ENCODE results near the gene ISG15.

Gene ISG15

GRCh38 chr1:1047407-1047806 is 34.1 kb downstream of the ISG15 start:
- Histone ChIP-seq H3K36me3 (ENCODE audit: control insufficient read depth, insufficient read depth, low read length) (no peaks in the 10 kb centered on the region), H3K27ac (ENCODE audit: insufficient read depth, low read length, poor library complexity, severe bottlenecking) (no peak overlapping the region), H3K4me3 (ENCODE audit: insufficient read depth, low read depth, low read length, poor library complexity, severe bottlenecking) (no peak overlapping the region), H3K27me3 (replicated peaks; ENCODE audit: control insufficient read depth, insufficient read depth, low read length, poor library complexity, severe bottlenecking) (no peaks in the 10 kb centered on the region), H3K9me3 (ENCODE audit: control insufficient read depth, low read length) (no peaks in the 10 kb centered on the region), H3K4me1 (ENCODE audit: control insufficient read depth, insufficient read depth, low read length, poor library complexity, severe bottlenecking) (no peaks in the 10 kb centered on the region)
- DNase-seq = no peak

GRCh38 chr1:1047963-1048362 is 34.7 kb downstream of the ISG15 start:
- no peak overlapping the region for H3K27ac ChIP-seq (ENCODE audit: insufficient read depth, low read length, poor library complexity, severe bottlenecking)
- no peaks in the 10 kb centered on the region for H3K27me3 ChIP-seq (replicated peaks; ENCODE audit: control insufficient read depth, insufficient read depth, low read length, poor library complexity, severe bottlenecking)
- H3K4me3 ChIP-seq (ENCODE audit: insufficient read depth, low read depth, low read length, poor library complexity, severe bottlenecking) = no peak overlapping the region
- no peaks in the 10 kb centered on the region for H3K9me3 ChIP-seq (ENCODE audit: control insufficient read depth, low read length)
- no peaks in the 10 kb centered on the region for H3K36me3 ChIP-seq (ENCODE audit: control insufficient read depth, insufficient read depth, low read length)
- H3K4me1 ChIP-seq (ENCODE audit: control insufficient read depth, insufficient read depth, low read length, poor library complexity, severe bottlenecking) = no peaks in the 10 kb centered on the region
- DNase-seq = no peak

- no peak for DNase-seq
- Histone ChIP-seq H3K4me1 (ENCODE audit: control insufficient read depth, insufficient read depth, low read length, poor library complexity, severe bottlenecking) (no peaks in the 10 kb centered on the region), H3K27ac (ENCODE audit: insufficient read depth, low read length, poor library complexity, severe bottlenecking) (no peak overlapping the region), H3K27me3 (replicated peaks; ENCODE audit: control insufficient read depth, insufficient read depth, low read length, poor library complexity, severe bottlenecking) (no peaks in the 10 kb centered on the region), H3K4me3 (ENCODE audit: insufficient read depth, low read depth, low read length, poor library complexity, severe bottlenecking) (no peak overlapping the region), H3K9me3 (ENCODE audit: control insufficient read depth, low read length) (no peaks in the 10 kb centered on the region), H3K36me3 (ENCODE audit: control insufficient read depth, insufficient read depth, low read length) (no peaks in the 10 kb centered on the region)
Observed at GRCh38 chr1:1048765-1049164, 35.5 kb downstream of the ISG15 start.

DNA sequence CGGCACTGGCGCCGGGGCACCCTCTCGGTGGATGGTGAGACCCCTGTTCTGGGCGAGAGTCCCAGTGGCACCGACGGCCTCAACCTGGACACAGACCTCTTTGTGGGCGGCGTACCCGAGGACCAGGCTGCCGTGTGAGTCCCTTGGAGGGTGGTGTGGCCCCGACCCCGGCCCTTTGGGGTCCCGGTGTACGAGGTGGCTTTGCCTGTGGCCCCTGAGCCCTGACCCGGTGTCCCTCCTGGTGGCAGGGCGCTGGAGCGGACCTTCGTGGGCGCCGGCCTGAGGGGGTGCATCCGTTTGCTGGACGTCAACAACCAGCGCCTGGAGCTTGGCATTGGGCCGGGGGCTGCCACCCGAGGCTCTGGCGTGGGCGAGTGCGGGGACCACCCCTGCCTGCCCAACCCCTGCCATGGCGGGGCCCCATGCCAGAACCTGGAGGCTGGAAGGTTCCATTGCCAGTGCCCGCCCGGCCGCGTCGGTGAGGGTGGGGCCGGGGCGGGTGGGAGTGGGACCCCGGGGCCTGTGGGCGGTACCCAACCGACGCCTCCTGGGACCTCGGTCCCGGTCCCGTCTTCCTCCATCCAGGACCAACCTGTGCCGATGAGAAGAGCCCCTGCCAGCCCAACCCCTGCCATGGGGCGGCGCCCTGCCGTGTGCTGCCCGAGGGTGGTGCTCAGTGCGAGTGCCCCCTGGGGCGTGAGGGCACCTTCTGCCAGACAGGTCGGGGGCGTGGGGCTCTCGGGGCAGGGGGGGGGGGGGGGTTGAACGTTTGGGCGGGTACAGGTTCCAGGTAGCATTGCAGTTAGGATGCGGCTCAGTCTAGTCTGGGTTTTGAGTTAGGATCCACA is 36.2 kb downstream of the ISG15 start:
- H3K4me3 ChIP-seq (ENCODE audit: insufficient read depth, low read depth, low read length, poor library complexity, severe bottlenecking) = no peak overlapping the region
- DNase-seq = no peak
- no peak overlapping the region for H3K27ac ChIP-seq (ENCODE audit: insufficient read depth, low read length, poor library complexity, severe bottlenecking)
- H3K27me3 ChIP-seq (replicated peaks; ENCODE audit: control insufficient read depth, insufficient read depth, low read length, poor library complexity, severe bottlenecking) = no peaks in the 10 kb centered on the region
- no peaks in the 10 kb centered on the region for H3K36me3 ChIP-seq (ENCODE audit: control insufficient read depth, insufficient read depth, low read length)
- H3K9me3 ChIP-seq (ENCODE audit: control insufficient read depth, low read length) = no peaks in the 10 kb centered on the region
- H3K4me1 ChIP-seq (ENCODE audit: control insufficient read depth, insufficient read depth, low read length, poor library complexity, severe bottlenecking) = no peaks in the 10 kb centered on the region

DNA sequence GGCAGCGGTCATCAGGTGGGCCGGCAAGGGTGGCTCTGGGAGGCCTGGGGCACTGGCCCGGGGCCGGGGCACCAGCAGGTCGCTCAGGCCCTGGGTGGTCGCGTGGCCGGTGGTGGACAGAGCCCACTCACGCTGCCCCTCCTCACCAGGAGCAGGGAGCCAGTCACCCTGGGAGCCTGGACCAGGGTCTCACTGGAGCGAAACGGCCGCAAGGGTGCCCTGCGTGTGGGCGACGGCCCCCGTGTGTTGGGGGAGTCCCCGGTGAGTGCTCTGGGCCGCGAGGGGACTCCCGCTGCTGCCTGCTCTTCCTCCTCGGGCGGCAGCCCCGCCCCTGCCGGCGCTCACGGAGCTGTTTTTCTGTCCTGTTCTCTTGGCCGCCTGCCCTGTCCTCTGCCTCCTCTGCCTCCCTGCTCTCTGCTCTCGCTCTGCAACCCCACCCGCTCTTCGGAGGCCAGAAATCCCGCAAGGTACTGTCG is 37.3 kb downstream of the ISG15 start:
- no peaks in the 10 kb centered on the region for H3K4me1 ChIP-seq (ENCODE audit: control insufficient read depth, insufficient read depth, low read length, poor library complexity, severe bottlenecking)

GRCh38 chr1:1051127-1051810 is 38.0 kb downstream of the ISG15 start:
- Histone ChIP-seq H3K27me3 (replicated peaks; ENCODE audit: control insufficient read depth, insufficient read depth, low read length, poor library complexity, severe bottlenecking) (no peaks in the 10 kb centered on the region), H3K4me3 (ENCODE audit: insufficient read depth, low read depth, low read length, poor library complexity, severe bottlenecking) (no peak overlapping the region), H3K4me1 (ENCODE audit: control insufficient read depth, insufficient read depth, low read length, poor library complexity, severe bottlenecking) (no peaks in the 10 kb centered on the region), H3K9me3 (ENCODE audit: control insufficient read depth, low read length) (no peaks in the 10 kb centered on the region), H3K36me3 (ENCODE audit: control insufficient read depth, insufficient read depth, low read length) (no peaks in the 10 kb centered on the region), H3K27ac (ENCODE audit: insufficient read depth, low read length, poor library complexity, severe bottlenecking) (no peak overlapping the region)
- DNase-seq = no peak

More for the DNA sequence above, 37.3 kb downstream of the ISG15 start:
- Histone ChIP-seq H3K36me3 (ENCODE audit: control insufficient read depth, insufficient read depth, low read length) (no peaks in the 10 kb centered on the region), H3K27ac (ENCODE audit: insufficient read depth, low read length, poor library complexity, severe bottlenecking) (no peak overlapping the region), H3K9me3 (ENCODE audit: control insufficient read depth, low read length) (no peaks in the 10 kb centered on the region), H3K4me3 (ENCODE audit: insufficient read depth, low read depth, low read length, poor library complexity, severe bottlenecking) (no peak overlapping the region), H3K27me3 (replicated peaks; ENCODE audit: control insufficient read depth, insufficient read depth, low read length, poor library complexity, severe bottlenecking) (no peaks in the 10 kb centered on the region)
- no peak for DNase-seq

DNA sequence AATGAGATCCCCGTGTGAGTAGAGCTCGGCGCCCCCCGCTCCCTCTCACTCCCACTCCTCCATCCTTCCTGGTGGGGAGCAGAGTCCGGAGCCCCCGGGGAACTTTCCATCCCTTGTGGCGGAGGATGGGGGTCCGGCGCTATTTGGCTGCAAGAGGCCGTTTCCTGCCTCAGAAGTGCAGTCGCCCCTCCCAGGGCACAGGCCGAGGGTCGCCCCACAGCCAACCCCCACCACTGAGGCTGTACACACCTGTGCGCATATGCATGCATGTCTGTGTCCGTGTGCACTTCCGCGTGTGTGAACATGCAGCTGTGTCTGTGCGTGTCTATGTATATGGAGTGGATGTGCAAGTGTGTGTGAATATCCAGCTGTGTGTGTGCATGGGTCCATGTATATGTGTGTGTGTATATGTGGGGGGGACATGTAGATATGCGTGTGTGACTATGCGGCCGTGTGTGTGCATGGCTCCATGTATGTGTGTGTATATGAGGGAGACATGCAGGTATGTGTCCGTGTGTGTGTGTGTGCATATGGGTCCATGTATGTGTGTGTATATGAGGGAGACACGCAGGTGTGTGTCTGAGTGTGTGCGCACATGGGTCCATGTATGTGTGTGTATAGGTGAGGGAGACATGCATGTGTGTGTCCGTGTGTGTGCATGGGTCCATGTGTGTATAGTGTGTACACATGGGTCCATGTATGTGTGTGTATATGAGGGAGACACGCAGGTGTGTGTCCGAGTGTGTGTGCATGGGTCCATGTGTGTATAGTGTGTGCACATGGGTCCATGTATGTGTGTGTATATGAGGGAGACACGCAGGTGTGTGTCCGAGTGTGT is 38.9 kb downstream of the ISG15 start:
- no peak overlapping the region for H3K27ac ChIP-seq (ENCODE audit: insufficient read depth, low read length, poor library complexity, severe bottlenecking)
- no peak overlapping the region for H3K4me3 ChIP-seq (ENCODE audit: insufficient read depth, low read depth, low read length, poor library complexity, severe bottlenecking)
- no peaks in the 10 kb centered on the region for H3K36me3 ChIP-seq (ENCODE audit: control insufficient read depth, insufficient read depth, low read length)
- no peak for DNase-seq
- no peaks in the 10 kb centered on the region for H3K27me3 ChIP-seq (replicated peaks; ENCODE audit: control insufficient read depth, insufficient read depth, low read length, poor library complexity, severe bottlenecking)
- no peaks in the 10 kb centered on the region for H3K4me1 ChIP-seq (ENCODE audit: control insufficient read depth, insufficient read depth, low read length, poor library complexity, severe bottlenecking)
- no peaks in the 10 kb centered on the region for H3K9me3 ChIP-seq (ENCODE audit: control insufficient read depth, low read length)

DNA sequence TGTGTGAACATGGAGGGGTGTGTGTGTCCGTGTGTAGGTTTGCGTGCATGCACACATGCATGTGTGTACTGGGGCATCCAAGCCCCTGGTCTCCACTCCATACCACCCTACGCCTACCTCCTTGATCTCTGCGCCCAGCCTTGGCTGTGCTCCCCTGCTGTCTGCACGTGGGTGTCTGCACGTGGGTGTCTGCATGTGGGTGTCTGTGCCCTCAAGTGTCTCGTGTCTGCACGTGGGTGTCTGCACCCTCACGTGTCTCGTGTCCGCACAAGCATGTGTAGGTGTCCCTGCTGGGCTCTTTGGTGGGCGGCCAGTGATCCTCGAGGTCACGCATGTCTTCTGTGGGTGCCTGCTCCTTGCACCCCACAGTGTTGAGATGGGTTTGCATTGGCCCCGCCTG is 39.7 kb downstream of the ISG15 start:
- Histone ChIP-seq H3K9me3 (ENCODE audit: control insufficient read depth, low read length) (no peaks in the 10 kb centered on the region), H3K4me3 (ENCODE audit: insufficient read depth, low read depth, low read length, poor library complexity, severe bottlenecking) (no peak overlapping the region), H3K4me1 (ENCODE audit: control insufficient read depth, insufficient read depth, low read length, poor library complexity, severe bottlenecking) (no peaks in the 10 kb centered on the region), H3K27ac (ENCODE audit: insufficient read depth, low read length, poor library complexity, severe bottlenecking) (no peak overlapping the region), H3K27me3 (replicated peaks; ENCODE audit: control insufficient read depth, insufficient read depth, low read length, poor library complexity, severe bottlenecking) (peaks cover 3% of the 10 kb centered on the region), H3K36me3 (ENCODE audit: control insufficient read depth, insufficient read depth, low read length) (no peaks in the 10 kb centered on the region)
- no peak for DNase-seq

GRCh38 chr1:1053682-1054081 is 40.4 kb downstream of the ISG15 start:
- Histone ChIP-seq H3K4me1 (ENCODE audit: control insufficient read depth, insufficient read depth, low read length, poor library complexity, severe bottlenecking) (peaks cover under 1% of the 10 kb centered on the region), H3K9me3 (ENCODE audit: control insufficient read depth, low read length) (no peaks in the 10 kb centered on the region), H3K27ac (ENCODE audit: insufficient read depth, low read length, poor library complexity, severe bottlenecking) (no peak overlapping the region), H3K4me3 (ENCODE audit: insufficient read depth, low read depth, low read length, poor library complexity, severe bottlenecking) (no peak overlapping the region), H3K36me3 (ENCODE audit: control insufficient read depth, insufficient read depth, low read length) (no peaks in the 10 kb centered on the region), H3K27me3 (replicated peaks; ENCODE audit: control insufficient read depth, insufficient read depth, low read length, poor library complexity, severe bottlenecking) (peaks cover 9% of the 10 kb centered on the region)
- DNase-seq = no peak

Data from effector memory CD4-positive, alpha-beta T cell (primary cell).